Activated effector memory CD4-positive, alpha-beta T cell treated with Interleukin-2 at 50 U/mL for 16 hours (primary cell): Measurements from ENCODE around the gene TMEM14A.
"Not testable (repeated sequence)": the region's sequence is repeated elsewhere in the genome, so short reads cannot be mapped to it uniquely, and the experiment has no call there.

Experiments
- DNase-seq: peaks from one replicate; pipeline ENCODE4 v3.0.0-alpha.2; 2020

Gene TMEM14A

DNA sequence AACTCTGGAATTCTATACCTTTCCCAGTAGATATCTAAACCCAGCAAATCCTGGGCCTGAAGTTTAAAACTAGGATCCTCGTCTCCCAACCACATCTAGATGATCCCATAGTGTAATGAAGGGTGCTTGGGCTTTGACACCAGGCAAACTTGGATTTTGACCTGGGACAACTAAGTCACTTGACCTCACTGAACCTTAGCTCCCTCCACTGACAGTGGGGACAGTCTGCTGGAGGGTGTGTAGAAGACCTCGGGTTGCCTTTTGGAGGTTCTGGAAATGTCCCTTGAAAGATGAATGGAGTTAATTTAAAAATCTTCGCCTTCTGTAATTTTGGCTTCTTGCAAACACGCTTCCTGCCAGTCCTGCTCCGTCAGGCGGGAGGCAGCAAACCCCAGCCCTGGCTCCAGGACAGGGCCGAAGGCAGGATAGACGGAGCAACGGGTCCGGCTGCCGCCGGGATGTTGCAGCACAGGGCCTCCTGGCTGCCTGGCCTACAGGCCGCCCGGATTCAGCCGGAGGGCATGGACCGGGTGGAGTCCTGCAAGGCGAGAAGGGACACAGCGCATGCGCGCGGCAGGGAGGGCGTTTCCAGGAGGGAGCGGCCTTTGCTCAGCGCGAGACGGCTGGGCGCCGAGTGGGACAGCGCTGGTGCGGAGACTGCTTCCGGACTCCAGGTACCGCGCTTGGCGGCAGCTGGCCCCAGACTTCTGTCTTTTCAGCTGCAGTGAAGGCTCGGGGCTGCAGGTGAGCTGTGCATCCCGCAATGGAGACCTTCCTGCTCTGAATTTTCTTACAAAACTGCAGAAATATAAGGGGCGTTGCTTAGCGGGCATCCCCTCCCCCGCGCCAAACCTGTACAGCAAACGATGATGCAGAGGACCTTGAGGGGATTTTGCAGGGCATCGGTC is at the start of gene TMEM14A:
Gene TMEM14A (plus strand): TSS at position 612 of the 908 bp plus-strand sequence. CDS start 5,990 bp downstream, outside the sequence.
- DNase-seq: peak; percentile 86

- DNase-seq: no peak
These were observed 49.3 kb upstream of the TMEM14A start for GRCh38 chr6:52621631-52622030.

DNA sequence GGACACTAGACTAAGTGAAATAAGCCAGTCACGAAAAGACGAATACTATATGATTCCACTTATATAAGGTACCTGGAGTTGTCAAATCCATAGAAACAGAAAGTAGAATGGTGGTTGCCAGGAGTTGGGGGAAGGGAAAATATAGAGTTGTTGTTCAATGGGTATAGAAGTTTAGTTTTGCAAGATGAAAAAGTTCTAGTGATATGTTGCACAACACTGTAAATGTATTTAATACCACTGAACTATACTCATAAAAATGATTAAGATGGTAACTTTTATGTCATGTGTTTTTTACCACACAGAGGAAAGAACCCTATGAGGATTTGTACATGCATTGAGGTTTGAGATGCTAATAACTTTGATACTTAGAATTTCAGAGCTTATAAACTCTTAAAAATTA is 48.1 kb upstream of the TMEM14A start:
- no peak for DNase-seq

GRCh38 chr6:52632011-52632410 is 38.9 kb upstream of the TMEM14A start:
- DNase-seq: no peak

- DNase-seq: no peak
These were observed 36.7 kb upstream of the TMEM14A start for GRCh38 chr6:52634211-52634610.

- no peak for DNase-seq
These were observed 35.8 kb upstream of the TMEM14A start for GRCh38 chr6:52635049-52635577.

GRCh38 chr6:52636830-52637229 is 34.1 kb upstream of the TMEM14A start:
- DNase-seq: no peak

GRCh38 chr6:52639493-52639892 is 31.4 kb upstream of the TMEM14A start:
- no peak for DNase-seq

DNA sequence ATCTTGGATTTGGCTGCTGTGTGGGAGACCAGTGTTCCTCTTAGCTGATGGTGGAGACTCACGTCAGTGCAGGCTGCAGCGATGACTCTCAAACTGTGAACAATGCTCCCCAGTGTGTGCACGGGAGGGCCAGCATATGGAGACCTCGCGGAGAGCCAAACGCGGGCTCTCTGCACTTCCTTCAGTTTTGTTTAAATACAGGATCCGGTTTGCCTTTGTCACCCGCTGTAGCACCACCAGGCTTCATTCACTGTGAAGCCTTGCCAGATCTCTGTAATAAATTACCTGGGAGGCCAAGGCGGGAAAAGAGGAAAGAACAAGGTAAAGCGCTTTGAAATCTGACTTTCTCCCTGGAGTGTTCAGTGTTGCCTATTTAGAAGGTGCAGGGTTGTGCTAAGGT is 30.7 kb upstream of the TMEM14A start:
- no peak for DNase-seq

DNA sequence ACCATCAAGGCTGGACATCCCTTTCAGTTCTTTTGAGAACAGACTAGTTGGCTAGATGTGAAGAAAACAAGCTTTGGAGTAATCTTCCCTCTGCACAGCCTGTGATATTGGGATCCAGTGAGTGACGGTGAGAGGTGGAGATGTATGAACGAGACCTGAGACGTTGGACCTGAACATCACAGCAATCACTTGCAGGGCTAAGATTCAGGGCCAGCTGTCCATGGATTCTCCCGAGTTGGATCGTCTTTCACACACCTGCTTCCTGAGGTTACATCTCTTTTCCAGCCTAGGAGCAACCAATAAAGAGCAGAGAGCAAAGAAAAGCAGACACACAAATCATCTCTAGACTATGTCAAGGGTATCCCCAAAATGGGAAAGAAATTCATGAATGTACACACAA is 30.0 kb upstream of the TMEM14A start:
- no peak for DNase-seq

DNA sequence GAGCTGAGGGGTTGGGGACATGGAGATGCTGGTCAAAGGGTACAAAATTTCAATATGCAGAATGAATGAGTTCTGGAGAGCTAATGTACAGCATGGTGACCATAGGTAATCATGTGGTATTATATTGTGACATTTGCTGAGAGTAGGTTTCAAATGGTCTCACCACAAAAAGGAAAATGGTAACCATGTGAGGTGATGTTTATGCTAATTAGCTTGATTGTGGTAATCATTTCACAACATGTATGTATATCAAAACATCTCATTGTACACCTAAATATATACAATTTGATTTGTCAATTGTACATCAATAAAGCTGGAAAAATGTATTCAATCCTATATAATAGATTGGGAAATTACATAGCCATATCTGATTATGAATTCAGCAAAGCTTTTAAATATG is 29.5 kb upstream of the TMEM14A start:
- no peak for DNase-seq

DNA sequence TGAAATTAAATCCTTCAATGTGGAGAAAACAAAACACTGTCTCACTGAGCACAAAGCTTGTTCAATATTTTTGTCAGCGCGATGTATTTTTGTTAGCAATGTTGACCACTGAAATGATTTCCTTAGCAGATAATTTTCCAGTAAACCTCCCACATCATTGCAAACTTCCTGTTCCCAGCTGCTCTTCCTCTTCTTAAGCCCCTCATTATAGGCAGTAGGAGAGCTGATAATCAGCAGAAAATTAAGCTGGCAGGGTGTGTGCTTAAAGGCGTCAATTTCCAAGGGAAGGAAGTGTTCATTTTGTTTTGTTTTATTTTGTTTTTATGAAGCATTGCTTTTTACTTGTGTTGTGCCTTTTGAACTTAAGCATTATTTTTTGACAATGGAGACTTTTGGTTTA is 29.1 kb upstream of the TMEM14A start:
- DNase-seq: no peak

- no peak for DNase-seq
These were observed 28.5 kb upstream of the TMEM14A start for GRCh38 chr6:52642368-52642767.

GRCh38 chr6:52643158-52643557 is 27.8 kb upstream of the TMEM14A start:
- DNase-seq: no peak

DNA sequence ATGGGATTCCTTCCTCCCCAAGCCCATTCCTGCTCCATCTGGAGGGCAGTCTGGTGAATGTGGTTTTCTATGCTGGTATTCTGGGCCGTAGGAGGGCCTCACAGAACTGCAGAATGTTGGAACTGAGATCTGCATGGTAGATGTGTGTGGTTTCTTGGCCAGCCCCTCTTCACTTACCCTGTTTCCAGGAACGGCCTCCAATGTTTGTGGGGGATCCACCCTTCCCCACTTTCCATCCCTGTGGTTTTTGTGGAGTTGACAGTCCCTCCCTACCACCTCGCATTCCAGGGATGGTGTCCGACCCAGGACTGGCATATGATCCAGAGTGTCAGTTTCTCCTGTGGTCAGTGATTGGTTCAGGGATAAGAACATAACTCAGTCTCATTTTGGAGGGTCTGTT is 26.7 kb upstream of the TMEM14A start:
- DNase-seq: no peak

- DNase-seq: no peak
These were observed 24.9 kb upstream of the TMEM14A start for GRCh38 chr6:52645976-52646375.

- no peak for DNase-seq
These were observed 23.7 kb upstream of the TMEM14A start for GRCh38 chr6:52647199-52647598.

- no peak for DNase-seq
These were observed 21.3 kb upstream of the TMEM14A start for GRCh38 chr6:52649536-52650160.

GRCh38 chr6:52650941-52651340 is 20.0 kb upstream of the TMEM14A start:
- no peak for DNase-seq

DNA sequence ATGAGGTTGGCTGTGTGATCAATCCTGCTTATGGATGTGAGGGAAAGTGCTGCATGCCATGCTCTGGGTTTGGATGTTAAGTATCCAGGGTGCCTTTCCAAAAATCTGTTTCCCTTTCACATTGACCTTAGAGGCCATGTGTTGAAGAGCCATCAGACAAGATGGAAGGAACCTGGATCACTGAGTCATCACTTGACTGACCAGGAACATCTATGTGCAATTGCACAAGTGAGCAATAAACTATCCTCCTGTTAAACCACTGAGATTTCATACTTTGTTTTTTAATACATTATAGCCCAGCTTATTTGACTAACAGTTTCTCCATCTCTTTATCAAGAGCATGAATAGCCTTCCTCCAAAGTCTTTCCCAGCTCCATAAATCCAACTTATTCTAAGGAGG is 17.8 kb upstream of the TMEM14A start:
- no peak for DNase-seq

GRCh38 chr6:52654007-52654406 is 16.9 kb upstream of the TMEM14A start:
- no peak for DNase-seq

GRCh38 chr6:52654592-52654991 is 16.3 kb upstream of the TMEM14A start:
- DNase-seq: no peak

DNA sequence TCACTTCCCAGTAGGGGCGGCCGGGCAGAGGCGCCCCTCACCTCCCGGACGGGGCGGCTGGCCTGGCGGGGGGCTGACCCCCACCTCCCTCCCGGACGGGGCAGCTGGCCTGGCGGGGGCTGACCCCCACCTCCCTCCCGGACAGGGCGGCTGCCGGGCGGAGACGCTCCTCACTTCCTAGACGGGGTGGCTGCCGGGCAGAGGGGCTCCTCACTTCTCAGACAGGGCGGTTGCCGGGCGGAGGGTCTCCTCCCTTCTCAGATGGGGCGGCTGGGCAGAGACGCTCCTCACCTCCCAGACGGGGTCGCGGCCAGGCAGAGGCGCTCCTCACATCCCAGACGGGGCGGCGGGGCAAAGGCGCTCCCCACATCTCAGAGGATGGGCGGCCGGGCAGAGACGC is 15.0 kb upstream of the TMEM14A start:
- not testable (repeated sequence) for DNase-seq

DNA sequence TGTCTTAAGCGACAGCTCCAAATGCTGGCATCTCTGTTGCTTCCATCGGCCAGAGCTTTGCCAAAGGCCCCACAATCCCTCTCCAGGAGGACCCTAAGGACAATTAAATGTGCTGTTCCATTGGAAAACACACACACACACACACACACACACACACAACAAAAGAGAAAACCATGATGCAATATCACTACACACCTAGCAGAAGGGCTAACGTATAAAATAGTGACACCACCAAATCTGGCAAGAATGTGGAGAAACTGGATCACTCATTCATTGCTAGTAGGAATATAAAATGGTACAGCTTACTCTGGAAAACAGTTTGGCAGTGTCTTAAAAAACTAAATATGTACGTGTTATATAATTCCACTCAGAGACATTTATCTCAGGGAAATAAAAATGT is 13.0 kb upstream of the TMEM14A start:
- DNase-seq: no peak
